Measurements from ENCODE around the gene ZNF416.

DNA sequence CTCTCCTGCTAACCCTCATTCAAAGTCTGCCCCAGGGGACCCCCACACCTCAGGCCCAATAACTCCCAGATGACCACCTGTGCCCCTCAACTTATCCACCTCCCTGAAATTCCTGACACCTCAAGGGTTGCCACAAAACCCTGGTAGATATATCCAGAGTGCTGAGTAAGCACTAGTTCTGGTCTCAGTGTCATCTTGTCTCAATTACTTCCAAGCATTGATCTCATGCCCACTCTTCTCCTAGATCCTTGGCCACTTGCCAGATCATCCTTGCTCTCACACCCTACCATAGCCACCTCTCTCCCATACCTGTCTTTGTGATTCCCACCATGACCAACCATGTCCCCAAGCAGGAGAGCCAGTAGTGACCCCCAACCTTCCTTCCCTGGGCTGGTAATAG is 2.0 kb downstream of the ZNF416 start:
- TF ChIP-seq CTCF (IDR thresholded peaks at IDR 0.05), result no peak
- TF ChIP-seq, protein P1, sequence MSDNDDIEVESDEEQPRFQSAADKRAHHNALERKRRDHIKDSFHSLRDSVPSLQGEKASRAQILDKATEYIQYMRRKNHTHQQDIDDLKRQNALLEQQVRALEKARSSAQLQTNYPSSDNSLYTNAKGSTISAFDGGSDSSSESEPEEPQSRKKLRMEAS (IDR thresholded peaks at IDR 0.05; ENCODE audit: low read depth), result no peak
- TF ChIP-seq REST (IDR thresholded peaks at IDR 0.05; ENCODE audit: low read depth, low read length), result no peak
- TF ChIP-seq MXI1 (IDR thresholded peaks at IDR 0.05; ENCODE audit: low read depth, low read length), result no peak
- TF ChIP-seq TAF1 (IDR thresholded peaks at IDR 0.05; ENCODE audit: borderline replicate concordance, low read depth, low read length), result no peak
- TF ChIP-seq RCOR1 (IDR thresholded peaks at IDR 0.05; ENCODE audit: low read length), result no peak
- no peak for TF ChIP-seq EZH2phosphoT487 (IDR thresholded peaks at IDR 0.05; ENCODE audit: borderline replicate concordance, low read depth)

Measured in SK-N-SH (cell line).